TTC549 (cell line): ENCODE measurements around the gene TLE2.
"Not testable (repeated sequence)": the region's sequence is repeated elsewhere in the genome, so short reads cannot be mapped to it uniquely, and the experiment has no call there.

Source experiments
- FAIRE-seq: peaks from 2 replicates; lab custom pipeline; 2012; peaks lifted over from hg19 to GRCh38; lab: Jason Lieb, UNC

The TLE2 gene

GRCh38 chr19:3012621-3013262 is 16.3 kb downstream of the TLE2 start:
- FAIRE-seq: no peak

- not testable (repeated sequence) for FAIRE-seq
Observed at GRCh38 chr19:3012059-3012458, 17.0 kb downstream of the TLE2 start.

- no peak for FAIRE-seq
Observed at GRCh38 chr19:3010871-3011270, 18.2 kb downstream of the TLE2 start.

- FAIRE-seq: no peak
Observed at GRCh38 chr19:3008994-3009393, 20.1 kb downstream of the TLE2 start.

GRCh38 chr19:3007975-3008374 is 21.1 kb downstream of the TLE2 start:
- no peak for FAIRE-seq

GRCh38 chr19:3006075-3006767 is 22.9 kb downstream of the TLE2 start:
- FAIRE-seq: no peak

- no peak for FAIRE-seq
Observed at GRCh38 chr19:3005345-3005744, 23.7 kb downstream of the TLE2 start.

GRCh38 chr19:3004522-3004921 is 24.6 kb downstream of the TLE2 start:
- no peak for FAIRE-seq

- no peak for FAIRE-seq
Observed at GRCh38 chr19:3003046-3003445, 26.0 kb downstream of the TLE2 start.

- no peak for FAIRE-seq
Observed at GRCh38 chr19:3001235-3001800, 27.8 kb downstream of the TLE2 start.

GRCh38 chr19:2998642-2999041 is 30.4 kb downstream of the TLE2 start:
- no peak for FAIRE-seq

GRCh38 chr19:2997720-2998119 is 31.4 kb downstream of the TLE2 start:
- no peak for FAIRE-seq

GRCh38 chr19:2994588-2995131 is 34.4 kb downstream of the TLE2 start:
- FAIRE-seq: no peak

- FAIRE-seq: no peak
Observed at GRCh38 chr19:2993579-2993978, 35.5 kb downstream of the TLE2 start.

- FAIRE-seq: no peak
Observed at GRCh38 chr19:2992958-2993357, 36.1 kb downstream of the TLE2 start.

GRCh38 chr19:2992333-2992732 is 36.7 kb downstream of the TLE2 start:
- not testable (repeated sequence) for FAIRE-seq

- FAIRE-seq: no peak
Observed at GRCh38 chr19:2989236-2989946, 39.7 kb downstream of the TLE2 start.

GRCh38 chr19:2988568-2988967 is 40.5 kb downstream of the TLE2 start:
- FAIRE-seq: no peak

GRCh38 chr19:2987797-2988196 is 41.3 kb downstream of the TLE2 start:
- no peak for FAIRE-seq

GRCh38 chr19:2986951-2987524 is 42.0 kb downstream of the TLE2 start:
- FAIRE-seq: no peak

GRCh38 chr19:2984215-2984528 is 44.9 kb downstream of the TLE2 start:
- FAIRE-seq: no peak

GRCh38 chr19:2983351-2984214 is 45.5 kb downstream of the TLE2 start:
- no peak for FAIRE-seq
